Measurements from ENCODE around the gene FEN1. TPM values are rescaled to one million over a fixed set of nuclear protein-coding genes. Genes with fewer than 3 reads are reported as not detected.

The FEN1 gene
- total and polyA plus RNA-seq, 2 of the 13 experiments (the other 11 are each of a cell fraction or from before 2014, with no cell fraction given): 12.4 to 102 TPM

DNA sequence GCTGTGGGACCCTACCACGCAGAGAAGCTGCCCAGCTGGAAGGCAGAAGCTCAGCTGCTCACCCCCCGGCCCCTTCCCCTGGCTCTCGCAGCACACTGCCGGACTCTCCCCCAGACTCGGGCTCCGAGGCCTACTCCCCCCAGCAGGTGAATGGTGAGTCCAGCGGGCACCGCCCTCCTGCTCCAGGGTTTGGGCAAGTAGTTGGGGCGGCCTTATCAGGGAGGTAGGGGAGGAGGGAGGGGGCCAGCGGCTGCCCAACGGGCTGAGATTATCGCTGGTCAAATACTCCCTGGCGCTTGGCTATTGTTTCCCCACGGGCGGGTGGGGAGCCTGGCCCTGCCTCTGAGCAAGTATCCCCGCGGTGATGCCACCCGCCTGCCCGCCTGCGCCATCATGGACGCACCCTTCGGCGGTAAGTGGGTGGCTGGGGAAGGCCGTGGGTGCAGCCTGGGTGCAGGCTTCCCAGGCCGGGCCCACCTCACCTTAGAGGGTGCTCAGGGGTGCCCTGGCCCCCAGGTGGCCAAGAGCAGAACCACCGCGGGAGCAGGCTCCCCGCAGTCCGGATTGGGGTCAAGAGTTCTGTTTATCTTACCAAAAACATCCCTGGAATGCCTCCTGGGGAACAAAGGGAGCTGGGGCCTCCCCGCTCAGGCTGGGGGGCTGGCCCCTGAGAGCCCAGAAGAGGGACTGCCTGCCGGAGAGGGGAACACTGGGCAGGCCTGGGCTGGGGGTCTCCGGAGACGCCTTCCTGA lies 23.4 kb upstream of the FEN1 start (continued):
- TF ChIP-seq NCOA5 (CRISPR knock-in tag; IDR thresholded peaks at IDR 0.05): no peak
- TF ChIP-seq ZBTB46 (CRISPR knock-in tag; IDR thresholded peaks at IDR 0.05; ENCODE audit: borderline replicate concordance): peak; percentile 78; the same call in 1 of the 2 replicates
- TF ChIP-seq, protein P1, sequence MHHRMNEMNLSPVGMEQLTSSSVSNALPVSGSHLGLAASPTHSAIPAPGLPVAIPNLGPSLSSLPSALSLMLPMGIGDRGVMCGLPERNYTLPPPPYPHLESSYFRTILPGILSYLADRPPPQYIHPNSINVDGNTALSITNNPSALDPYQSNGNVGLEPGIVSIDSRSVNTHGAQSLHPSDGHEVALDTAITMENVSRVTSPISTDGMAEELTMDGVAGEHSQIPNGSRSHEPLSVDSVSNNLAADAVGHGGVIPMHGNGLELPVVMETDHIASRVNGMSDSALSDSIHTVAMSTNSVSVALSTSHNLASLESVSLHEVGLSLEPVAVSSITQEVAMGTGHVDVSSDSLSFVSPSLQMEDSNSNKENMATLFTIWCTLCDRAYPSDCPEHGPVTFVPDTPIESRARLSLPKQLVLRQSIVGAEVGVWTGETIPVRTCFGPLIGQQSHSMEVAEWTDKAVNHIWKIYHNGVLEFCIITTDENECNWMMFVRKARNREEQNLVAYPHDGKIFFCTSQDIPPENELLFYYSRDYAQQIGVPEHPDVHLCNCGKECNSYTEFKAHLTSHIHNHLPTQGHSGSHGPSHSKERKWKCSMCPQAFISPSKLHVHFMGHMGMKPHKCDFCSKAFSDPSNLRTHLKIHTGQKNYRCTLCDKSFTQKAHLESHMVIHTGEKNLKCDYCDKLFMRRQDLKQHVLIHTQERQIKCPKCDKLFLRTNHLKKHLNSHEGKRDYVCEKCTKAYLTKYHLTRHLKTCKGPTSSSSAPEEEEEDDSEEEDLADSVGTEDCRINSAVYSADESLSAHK (CRISPR knock-in tag; IDR thresholded peaks at IDR 0.05; ENCODE audit: borderline replicate concordance): no peak
- no peak for TF ChIP-seq MBNL3 (CRISPR knock-in tag; conservative IDR thresholded peaks at IDR 0.05)
- TF ChIP-seq FIP1L1 (IDR thresholded peaks at IDR 0.05; ENCODE audit: borderline replicate concordance, insufficient read depth, low read depth, low read length): no peak
- no peak for TF ChIP-seq ZNF674 (CRISPR knock-in tag; IDR thresholded peaks at IDR 0.05; ENCODE audit: low read depth)
- TF ChIP-seq, protein P2, sequence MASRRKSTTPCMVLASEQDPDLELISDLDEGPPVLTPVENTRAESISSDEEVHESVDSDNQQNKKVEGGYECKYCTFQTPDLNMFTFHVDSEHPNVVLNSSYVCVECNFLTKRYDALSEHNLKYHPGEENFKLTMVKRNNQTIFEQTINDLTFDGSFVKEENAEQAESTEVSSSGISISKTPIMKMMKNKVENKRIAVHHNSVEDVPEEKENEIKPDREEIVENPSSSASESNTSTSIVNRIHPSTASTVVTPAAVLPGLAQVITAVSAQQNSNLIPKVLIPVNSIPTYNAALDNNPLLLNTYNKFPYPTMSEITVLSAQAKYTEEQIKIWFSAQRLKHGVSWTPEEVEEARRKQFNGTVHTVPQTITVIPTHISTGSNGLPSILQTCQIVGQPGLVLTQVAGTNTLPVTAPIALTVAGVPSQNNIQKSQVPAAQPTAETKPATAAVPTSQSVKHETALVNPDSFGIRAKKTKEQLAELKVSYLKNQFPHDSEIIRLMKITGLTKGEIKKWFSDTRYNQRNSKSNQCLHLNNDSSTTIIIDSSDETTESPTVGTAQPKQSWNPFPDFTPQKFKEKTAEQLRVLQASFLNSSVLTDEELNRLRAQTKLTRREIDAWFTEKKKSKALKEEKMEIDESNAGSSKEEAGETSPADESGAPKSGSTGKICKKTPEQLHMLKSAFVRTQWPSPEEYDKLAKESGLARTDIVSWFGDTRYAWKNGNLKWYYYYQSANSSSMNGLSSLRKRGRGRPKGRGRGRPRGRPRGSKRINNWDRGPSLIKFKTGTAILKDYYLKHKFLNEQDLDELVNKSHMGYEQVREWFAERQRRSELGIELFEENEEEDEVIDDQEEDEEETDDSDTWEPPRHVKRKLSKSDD (CRISPR knock-in tag; IDR thresholded peaks at IDR 0.05; ENCODE audit: low read depth): no peak
- no peak for TF ChIP-seq ZMAT5 (CRISPR knock-in tag; IDR thresholded peaks at IDR 0.05; ENCODE audit: borderline replicate concordance, low read depth)
- TF ChIP-seq DR1 (CRISPR knock-in tag; IDR thresholded peaks at IDR 0.05): peak; percentile 38; the same call in 1 of the 2 replicates
- no peak for TF ChIP-seq ZNF30 (CRISPR knock-in tag; IDR thresholded peaks at IDR 0.05)
- TF ChIP-seq, protein P3, sequence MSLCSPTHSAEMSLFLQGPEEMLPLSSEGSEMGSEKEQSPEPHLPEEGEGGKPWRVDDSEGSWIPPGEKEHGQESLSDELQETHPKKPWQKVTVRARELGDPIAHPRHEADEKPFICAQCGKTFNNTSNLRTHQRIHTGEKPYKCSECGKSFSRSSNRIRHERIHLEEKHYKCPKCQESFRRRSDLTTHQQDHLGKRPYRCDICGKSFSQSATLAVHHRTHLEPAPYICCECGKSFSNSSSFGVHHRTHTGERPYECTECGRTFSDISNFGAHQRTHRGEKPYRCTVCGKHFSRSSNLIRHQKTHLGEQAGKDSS (CRISPR knock-in tag; IDR thresholded peaks at IDR 0.05; ENCODE audit: borderline replicate concordance, low read depth): peak; percentile 29; the same call in 1 of the 2 replicates
- TF ChIP-seq, protein P4, sequence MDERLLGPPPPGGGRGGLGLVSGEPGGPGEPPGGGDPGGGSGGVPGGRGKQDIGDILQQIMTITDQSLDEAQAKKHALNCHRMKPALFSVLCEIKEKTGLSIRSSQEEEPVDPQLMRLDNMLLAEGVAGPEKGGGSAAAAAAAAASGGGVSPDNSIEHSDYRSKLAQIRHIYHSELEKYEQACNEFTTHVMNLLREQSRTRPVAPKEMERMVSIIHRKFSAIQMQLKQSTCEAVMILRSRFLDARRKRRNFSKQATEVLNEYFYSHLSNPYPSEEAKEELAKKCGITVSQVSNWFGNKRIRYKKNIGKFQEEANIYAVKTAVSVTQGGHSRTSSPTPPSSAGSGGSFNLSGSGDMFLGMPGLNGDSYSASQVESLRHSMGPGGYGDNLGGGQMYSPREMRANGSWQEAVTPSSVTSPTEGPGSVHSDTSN (CRISPR knock-in tag; IDR thresholded peaks at IDR 0.05): no peak
- peak; percentile 69 for TF ChIP-seq SALL1 (CRISPR knock-in tag; IDR thresholded peaks at IDR 0.05)
- no peak for TF ChIP-seq BRD4 (CRISPR knock-in tag; IDR thresholded peaks at IDR 0.05)
- TF ChIP-seq, protein P5, sequence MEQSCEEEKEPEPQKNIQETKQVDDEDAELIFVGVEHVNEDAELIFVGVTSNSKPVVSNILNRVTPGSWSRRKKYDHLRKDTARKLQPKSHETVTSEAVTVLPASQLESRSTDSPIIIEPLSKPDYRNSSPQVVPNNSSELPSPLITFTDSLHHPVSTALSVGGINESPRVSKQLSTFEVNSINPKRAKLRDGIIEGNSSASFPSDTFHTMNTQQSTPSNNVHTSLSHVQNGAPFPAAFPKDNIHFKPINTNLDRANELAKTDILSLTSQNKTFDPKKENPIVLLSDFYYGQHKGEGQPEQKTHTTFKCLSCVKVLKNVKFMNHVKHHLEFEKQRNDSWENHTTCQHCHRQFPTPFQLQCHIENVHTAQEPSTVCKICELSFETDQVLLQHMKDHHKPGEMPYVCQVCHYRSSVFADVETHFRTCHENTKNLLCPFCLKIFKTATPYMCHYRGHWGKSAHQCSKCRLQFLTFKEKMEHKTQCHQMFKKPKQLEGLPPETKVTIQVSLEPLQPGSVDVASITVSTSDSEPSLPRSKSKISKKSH (CRISPR knock-in tag; IDR thresholded peaks at IDR 0.05; ENCODE audit: borderline replicate concordance): no peak
- no peak for TF ChIP-seq GPN1 (CRISPR knock-in tag; IDR thresholded peaks at IDR 0.05; ENCODE audit: borderline replicate concordance)
- no peak; the same call in 1 of the 2 replicates for TF ChIP-seq ZBTB42 (CRISPR knock-in tag; IDR thresholded peaks at IDR 0.05)
